MM.1S (cell line): ENCODE results near the gene DDX31.

ENCODE experiments used
- DNase-seq: peaks from one replicate; pipeline ENCODE4 v3.0.0-alpha.2; 2015
- H2AFZ ChIP-seq: fragments of 300-600 bp; sonication (generic); 2 replicates; pipeline ENCODE4 v1.6.0; 2016; ENCODE audit warnings: antibody characterized with exemption, low read length
- H3F3A ChIP-seq: fragments of 300-600 bp; sonication (generic); 2 replicates; pipeline ENCODE4 v1.6.1; 2016; ENCODE audit warnings: mild to moderate bottlenecking, antibody characterized with exemption, low read length, moderate library complexity, mixed read lengths; ENCODE audit not compliant: insufficient read depth
- H3K27ac ChIP-seq: fragments of 300-600 bp; sonication (generic); 2 replicates; pipeline ENCODE4 v1.5.1; 2016; ENCODE audit warnings: mild to moderate bottlenecking, low read length
- H3K27me3 ChIP-seq: fragments of 300-600 bp; sonication (generic); replicated peaks from 2 replicates; pipeline ENCODE4 v1.6.0; 2016; ENCODE audit warnings: low read length; ENCODE audit not compliant: insufficient read depth
- H3K36me3 ChIP-seq: fragments of 300-600 bp; sonication (generic); replicated peaks from 2 replicates; pipeline ENCODE4 v1.6.1; 2016; ENCODE audit warnings: mild to moderate bottlenecking, low read length, mixed read lengths; ENCODE audit not compliant: insufficient read depth
- H3K4me1 ChIP-seq: fragments of 300-600 bp; sonication (generic); 2 replicates; pipeline ENCODE4 v1.6.1; 2016; ENCODE audit warnings: low read length, mixed read lengths
- H3K4me2 ChIP-seq: fragments of 300-600 bp; sonication (generic); 2 replicates; pipeline ENCODE4 v1.6.0; 2016; ENCODE audit warnings: low read depth, low read length
- H3K4me3 ChIP-seq: fragments of 300-600 bp; sonication (generic); 2 replicates; pipeline ENCODE4 v1.5.1; 2016; ENCODE audit warnings: low read length, mixed read lengths
- H3K79me2 ChIP-seq: fragments of 300-600 bp; sonication (generic); 2 replicates; pipeline ENCODE4 v1.6.1; 2016; ENCODE audit warnings: mixed run types, low read length, mixed read lengths
- H3K9ac ChIP-seq: fragments of 300-600 bp; sonication (generic); 2 replicates; pipeline ENCODE4 v1.6.1; 2016; ENCODE audit warnings: low read length, mixed read lengths
- H3K9me2 ChIP-seq: fragments of 300-600 bp; sonication (generic); replicated peaks from 2 replicates; pipeline ENCODE4 v1.6.1; 2016; ENCODE audit warnings: mild to moderate bottlenecking, low read length, mixed read lengths; ENCODE audit not compliant: insufficient read depth
- H3K9me3 ChIP-seq: fragments of 300-600 bp; sonication (generic); replicated peaks from 2 replicates; pipeline ENCODE4 v1.6.1; 2016; ENCODE audit warnings: mild to moderate bottlenecking, low read length, mixed read lengths; ENCODE audit not compliant: insufficient read depth
- H4K20me1 ChIP-seq: fragments of 300-600 bp; sonication (generic); 2 replicates; pipeline ENCODE4 v1.6.1; 2016; ENCODE audit warnings: mild to moderate bottlenecking, low read length, moderate library complexity, mixed read lengths; ENCODE audit not compliant: insufficient read depth
- EZH2 ChIP-seq: fragments of 300-600 bp; sonication (generic); optimal IDR thresholded peaks from 2 replicates; pipeline ENCODE3; 2017; ENCODE audit warnings: low read depth, mild to moderate bottlenecking, antibody characterized with exemption, low read length, mixed read lengths
- EZH2phosphoT487 ChIP-seq: fragments of 300-600 bp; sonication (generic); IDR thresholded peaks from 2 replicates; pipeline ENCODE4 v1.6.1; 2018; ENCODE audit warnings: antibody characterized with exemption, low read length
- TF ChIP-seq, protein P1 (sequence below): fragments of 300-600 bp; sonication (generic); IDR thresholded peaks from 2 replicates; pipeline ENCODE4 v1.5.1; 2016; ENCODE audit warnings: antibody characterized with exemption, low read length, mixed read lengths

DDX31 gene

GRCh38 chr9:132554755-132555154 lies 115.0 kb downstream of the DDX31 start:
- H3K4me1 ChIP-seq, result no peaks in the 10 kb centered on the region
- no peaks in the 10 kb centered on the region for H4K20me1 ChIP-seq
- no peak overlapping the region for H3K9ac ChIP-seq
- no peak for DNase-seq
- H3K4me3 ChIP-seq, result no peak overlapping the region
- H3K79me2 ChIP-seq, result no peaks in the 10 kb centered on the region
- TF ChIP-seq, protein P1, sequence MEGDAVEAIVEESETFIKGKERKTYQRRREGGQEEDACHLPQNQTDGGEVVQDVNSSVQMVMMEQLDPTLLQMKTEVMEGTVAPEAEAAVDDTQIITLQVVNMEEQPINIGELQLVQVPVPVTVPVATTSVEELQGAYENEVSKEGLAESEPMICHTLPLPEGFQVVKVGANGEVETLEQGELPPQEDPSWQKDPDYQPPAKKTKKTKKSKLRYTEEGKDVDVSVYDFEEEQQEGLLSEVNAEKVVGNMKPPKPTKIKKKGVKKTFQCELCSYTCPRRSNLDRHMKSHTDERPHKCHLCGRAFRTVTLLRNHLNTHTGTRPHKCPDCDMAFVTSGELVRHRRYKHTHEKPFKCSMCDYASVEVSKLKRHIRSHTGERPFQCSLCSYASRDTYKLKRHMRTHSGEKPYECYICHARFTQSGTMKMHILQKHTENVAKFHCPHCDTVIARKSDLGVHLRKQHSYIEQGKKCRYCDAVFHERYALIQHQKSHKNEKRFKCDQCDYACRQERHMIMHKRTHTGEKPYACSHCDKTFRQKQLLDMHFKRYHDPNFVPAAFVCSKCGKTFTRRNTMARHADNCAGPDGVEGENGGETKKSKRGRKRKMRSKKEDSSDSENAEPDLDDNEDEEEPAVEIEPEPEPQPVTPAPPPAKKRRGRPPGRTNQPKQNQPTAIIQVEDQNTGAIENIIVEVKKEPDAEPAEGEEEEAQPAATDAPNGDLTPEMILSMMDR, result no peak
- TF ChIP-seq EZH2phosphoT487 (no peak), EZH2 (no peak)
- H3K36me3 ChIP-seq, result no peaks in the 10 kb centered on the region
- no peak overlapping the region for H3K4me2 ChIP-seq
- no peak overlapping the region for H3K27ac ChIP-seq
- no peaks in the 10 kb centered on the region for H3K9me2 ChIP-seq
- no peaks in the 10 kb centered on the region for H3F3A ChIP-seq
- peaks cover 82% of the 10 kb centered on the region for H3K27me3 ChIP-seq
- no peaks in the 10 kb centered on the region for H3K9me3 ChIP-seq
- H2AFZ ChIP-seq, result no peak overlapping the region

- TF ChIP-seq EZH2 (no peak), EZH2phosphoT487 (no peak)
- TF ChIP-seq, protein P1, result no peak
- no peaks in the 10 kb centered on the region for H3K79me2 ChIP-seq
- H3K9me2 ChIP-seq, result no peaks in the 10 kb centered on the region
- no peak overlapping the region for H3K9ac ChIP-seq
- H4K20me1 ChIP-seq, result no peaks in the 10 kb centered on the region
- H3K4me2 ChIP-seq, result no peak overlapping the region
- H3K27me3 ChIP-seq, result peaks cover 85% of the 10 kb centered on the region
- DNase-seq, result no peak
- no peak overlapping the region for H3K4me3 ChIP-seq
- H3K36me3 ChIP-seq, result no peaks in the 10 kb centered on the region
- H3K4me1 ChIP-seq, result no peaks in the 10 kb centered on the region
- no peaks in the 10 kb centered on the region for H3F3A ChIP-seq
- no peak overlapping the region for H3K27ac ChIP-seq
- H2AFZ ChIP-seq, result no peak overlapping the region
- H3K9me3 ChIP-seq, result no peaks in the 10 kb centered on the region
These were observed 117.7 kb downstream of the DDX31 start for GRCh38 chr9:132552041-132552440.

DNA sequence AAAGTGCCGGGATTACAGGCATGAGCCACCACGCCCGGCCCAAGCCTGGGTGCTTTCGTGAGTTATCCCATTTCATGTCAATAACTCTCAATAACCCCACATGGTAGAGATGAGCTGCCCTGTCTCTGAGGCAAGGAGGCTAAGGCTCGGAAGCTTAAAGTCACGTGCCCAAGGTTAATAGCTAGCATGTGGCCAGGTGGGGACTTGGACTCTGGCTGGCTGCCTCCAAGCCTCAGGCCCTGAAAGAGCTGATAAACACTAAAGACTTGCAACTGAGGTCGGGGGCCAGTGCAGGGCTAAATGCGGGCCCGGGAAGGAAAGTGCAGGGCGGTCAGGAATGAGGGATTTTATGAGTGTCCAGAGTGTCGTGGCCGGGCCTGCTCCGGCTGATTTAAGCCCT lies 118.2 kb downstream of the DDX31 start:
- Histone ChIP-seq H3K4me3 (no peak overlapping the region), H3K9me2 (no peaks in the 10 kb centered on the region), H3F3A (no peaks in the 10 kb centered on the region), H3K9ac (no peak overlapping the region), H3K4me2 (no peak overlapping the region), H3K4me1 (no peaks in the 10 kb centered on the region), H3K36me3 (no peaks in the 10 kb centered on the region), H4K20me1 (no peaks in the 10 kb centered on the region), H3K79me2 (no peaks in the 10 kb centered on the region), H2AFZ (no peak overlapping the region), H3K27ac (no peak overlapping the region), H3K9me3 (no peaks in the 10 kb centered on the region), H3K27me3 (peaks cover 85% of the 10 kb centered on the region)
- no peak for TF ChIP-seq EZH2
- TF ChIP-seq, protein P1, result no peak
- no peak for TF ChIP-seq EZH2phosphoT487
- DNase-seq, result no peak
